HepG2 (cell line): ENCODE measurements around the gene LRPPRC. TPM values are rescaled to one million over a fixed set of nuclear protein-coding genes. Genes with fewer than 3 reads are reported as not detected.
A peak's percentile ranks its signal among the peaks of the same experiment; 100 is the strongest.

Source experiments
- FOXA3 ChIP-seq: IDR thresholded peaks from 2 replicates; pipeline ENCODE4 v1.6.1; 2016; ENCODE audit warnings: missing genetic modification reagents, missing compliant biosample characterization
- GABPB1 ChIP-seq: IDR thresholded peaks from 2 replicates; pipeline ENCODE4 v1.6.1; 2016; ENCODE audit warnings: mild to moderate bottlenecking, missing genetic modification reagents, moderate library complexity, missing compliant biosample characterization
- MAF1 ChIP-seq: sonication (generic); formaldehyde crosslinking; IDR thresholded peaks from 2 replicates; pipeline ENCODE4 v1.5.0; 2020; ENCODE audit warnings: missing genetic modification reagents, borderline replicate concordance
- MIER2 ChIP-seq: IDR thresholded peaks from 2 replicates; pipeline ENCODE4 v1.6.1; 2016; ENCODE audit warnings: missing biosample characterization, missing genetic modification reagents
- REPIN1 ChIP-seq: sonication (generic); formaldehyde crosslinking; IDR thresholded peaks from 2 replicates; pipeline ENCODE4 v1.8.0; 2022; ENCODE audit warnings: missing genetic modification reagents, low read depth, mild to moderate bottlenecking, borderline replicate concordance
- SOX5 ChIP-seq: IDR thresholded peaks from 2 replicates; pipeline ENCODE4 v1.6.1; 2016; ENCODE audit warnings: borderline replicate concordance
- TP53 ChIP-seq: sonication (generic); formaldehyde crosslinking; conservative IDR thresholded peaks from 2 replicates; pipeline ENCODE4 v1.4.0; 2020; ENCODE audit warnings: missing genetic modification reagents
- ZNF230 ChIP-seq: sonication (generic); formaldehyde crosslinking; IDR thresholded peaks from 2 replicates; pipeline ENCODE4 v1.4.0; 2020; ENCODE audit warnings: mild to moderate bottlenecking, missing genetic modification reagents
- ZNF547 ChIP-seq: sonication (generic); formaldehyde crosslinking; IDR thresholded peaks from 2 replicates; pipeline ENCODE4 v1.5.1; 2020; ENCODE audit warnings: mild to moderate bottlenecking, missing genetic modification reagents
- ZNF552 ChIP-seq: sonication (generic); formaldehyde crosslinking; IDR thresholded peaks from 2 replicates; pipeline ENCODE4 v1.9.0; 2022; ENCODE audit warnings: missing genetic modification reagents, mild to moderate bottlenecking, borderline replicate concordance
- ZNF749 ChIP-seq: sonication (generic); formaldehyde crosslinking; IDR thresholded peaks from 2 replicates; pipeline ENCODE4 v1.8.0; 2022; ENCODE audit warnings: mild to moderate bottlenecking, missing genetic modification reagents, moderate library complexity, borderline replicate concordance
- ZNF850 ChIP-seq: sonication (generic); formaldehyde crosslinking; conservative IDR thresholded peaks from 2 replicates; pipeline ENCODE4 v1.9.0; 2021; ENCODE audit warnings: mild to moderate bottlenecking, missing genetic modification reagents
- ZNF879 ChIP-seq: sonication (generic); formaldehyde crosslinking; IDR thresholded peaks from 2 replicates; pipeline ENCODE4 v1.8.1; 2023; ENCODE audit warnings: missing genetic modification reagents
- polyA plus RNA-seq, 8 experiments: library from polyadenylated mRNA; depleted of rRNA in 3 of 8; stranded (reverse) in 7 of 8; unstranded in 1 of 8; fragments of >200 nt; fragmentation: Illumina TruSeq in 4 of 8; extraction: Trizol in 4 of 8; gene quantifications; 2 replicates each; pipeline versions ENCODE4 v1.2.1 to v1.2.3, GENCODE V29; 2011 to 2016; ENCODE audit warnings: low read depth in 4 of 8, missing spikeins in 1 of 8, mixed read lengths in 1 of 8; ENCODE audit not compliant: insufficient read depth in 1 of 8
- total RNA-seq, 5 experiments: library from RNA; depleted of rRNA; stranded (reverse); fragments of >200 nt; fragmentation: Illumina TruSeq; extraction: Trizol; gene quantifications; 2 replicates each; pipeline ENCODE4 v1.2.3, GENCODE V29; 2016; ENCODE audit warnings: low read depth in 1 of 5
- TF ChIP-seq, protein P1 (sequence below): sonication (generic); formaldehyde crosslinking; conservative IDR thresholded peaks from 2 replicates; pipeline ENCODE4 v1.8.1; 2023; ENCODE audit warnings: missing genetic modification reagents
- TF ChIP-seq, protein P2 (sequence below): sonication (generic); formaldehyde crosslinking; IDR thresholded peaks from 2 replicates; pipeline ENCODE4 v1.9.0; 2022; ENCODE audit warnings: low read depth, missing genetic modification reagents
- TF ChIP-seq, protein P3 (sequence below): sonication (generic); formaldehyde crosslinking; IDR thresholded peaks from 2 replicates; pipeline ENCODE4 v1.8.1; 2023; ENCODE audit warnings: missing genetic modification reagents, mild to moderate bottlenecking, borderline replicate concordance
- TF ChIP-seq, protein P4 (sequence below): sonication (generic); formaldehyde crosslinking; IDR thresholded peaks from 2 replicates; pipeline ENCODE4; 2020; ENCODE audit warnings: missing genetic modification reagents, mild to moderate bottlenecking, borderline replicate concordance
- TF ChIP-seq, protein P5 (sequence below): sonication (generic); formaldehyde crosslinking; IDR thresholded peaks from 2 replicates; pipeline ENCODE4 v1.5.1; 2020; ENCODE audit warnings: mild to moderate bottlenecking, missing genetic modification reagents

The LRPPRC gene
- total and polyA plus RNA-seq, 2 of the 13 experiments (the other 11 are each of a cell fraction or from before 2014, with no cell fraction given): 117 to 167 TPM

DNA sequence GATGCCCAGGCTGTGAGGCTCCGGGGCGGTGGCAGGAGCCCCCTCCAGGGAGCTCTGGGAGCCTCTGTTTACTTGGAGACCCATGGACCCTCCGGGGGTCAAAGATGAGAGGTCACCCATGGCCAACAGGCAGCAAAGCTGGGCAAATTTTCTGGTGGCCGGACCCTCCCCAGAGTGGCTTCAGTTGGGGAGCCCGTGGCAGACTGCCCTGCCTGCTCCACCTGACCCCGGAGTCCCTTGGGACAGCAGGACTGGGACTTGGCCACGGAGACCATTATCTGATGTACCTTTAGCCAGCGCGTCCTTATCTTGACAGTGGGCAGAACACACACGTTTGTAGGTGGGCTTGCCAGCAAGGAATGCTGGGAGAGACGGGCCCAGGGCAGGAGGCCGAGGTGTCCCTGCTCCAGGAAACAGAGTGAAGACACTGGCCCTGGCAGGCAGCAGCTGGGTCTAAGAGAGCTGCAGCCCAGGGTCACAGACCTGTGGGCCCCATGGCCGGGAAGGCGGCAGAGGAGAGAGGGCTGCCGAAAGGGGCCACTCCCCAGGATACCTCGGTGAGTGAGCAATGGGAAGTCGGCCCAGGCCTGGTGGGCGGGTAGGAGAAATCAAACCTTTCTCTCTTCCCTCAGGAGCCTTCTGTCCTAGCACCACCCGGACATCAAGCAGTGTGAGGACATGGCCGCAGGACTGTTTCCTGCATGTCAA is 157.1 kb downstream of the LRPPRC start, which contains the start of the genes ABCG5 and ABCG8 (continued):
- TF ChIP-seq, protein P1, sequence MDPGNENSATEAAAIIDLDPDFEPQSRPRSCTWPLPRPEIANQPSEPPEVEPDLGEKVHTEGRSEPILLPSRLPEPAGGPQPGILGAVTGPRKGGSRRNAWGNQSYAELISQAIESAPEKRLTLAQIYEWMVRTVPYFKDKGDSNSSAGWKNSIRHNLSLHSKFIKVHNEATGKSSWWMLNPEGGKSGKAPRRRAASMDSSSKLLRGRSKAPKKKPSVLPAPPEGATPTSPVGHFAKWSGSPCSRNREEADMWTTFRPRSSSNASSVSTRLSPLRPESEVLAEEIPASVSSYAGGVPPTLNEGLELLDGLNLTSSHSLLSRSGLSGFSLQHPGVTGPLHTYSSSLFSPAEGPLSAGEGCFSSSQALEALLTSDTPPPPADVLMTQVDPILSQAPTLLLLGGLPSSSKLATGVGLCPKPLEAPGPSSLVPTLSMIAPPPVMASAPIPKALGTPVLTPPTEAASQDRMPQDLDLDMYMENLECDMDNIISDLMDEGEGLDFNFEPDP (CRISPR knock-in tag): no peak
- TF ChIP-seq SOX5 (CRISPR knock-in tag): no peak
- TF ChIP-seq, protein P2, sequence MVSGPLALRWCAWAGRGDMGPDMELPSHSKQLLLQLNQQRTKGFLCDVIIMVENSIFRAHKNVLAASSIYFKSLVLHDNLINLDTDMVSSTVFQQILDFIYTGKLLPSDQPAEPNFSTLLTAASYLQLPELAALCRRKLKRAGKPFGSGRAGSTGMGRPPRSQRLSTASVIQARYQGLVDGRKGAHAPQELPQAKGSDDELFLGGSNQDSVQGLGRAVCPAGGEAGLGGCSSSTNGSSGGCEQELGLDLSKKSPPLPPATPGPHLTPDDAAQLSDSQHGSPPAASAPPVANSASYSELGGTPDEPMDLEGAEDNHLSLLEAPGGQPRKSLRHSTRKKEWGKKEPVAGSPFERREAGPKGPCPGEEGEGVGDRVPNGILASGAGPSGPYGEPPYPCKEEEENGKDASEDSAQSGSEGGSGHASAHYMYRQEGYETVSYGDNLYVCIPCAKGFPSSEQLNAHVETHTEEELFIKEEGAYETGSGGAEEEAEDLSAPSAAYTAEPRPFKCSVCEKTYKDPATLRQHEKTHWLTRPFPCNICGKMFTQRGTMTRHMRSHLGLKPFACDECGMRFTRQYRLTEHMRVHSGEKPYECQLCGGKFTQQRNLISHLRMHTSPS (CRISPR knock-in tag): peak; percentile 17
- peak; percentile 59; the same call in 1 of the 2 replicates for TF ChIP-seq ZNF547
- TF ChIP-seq, protein P3, sequence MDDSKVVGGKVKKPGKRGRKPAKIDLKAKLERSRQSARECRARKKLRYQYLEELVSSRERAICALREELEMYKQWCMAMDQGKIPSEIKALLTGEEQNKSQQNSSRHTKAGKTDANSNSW (CRISPR knock-in tag): no peak
- TF ChIP-seq, protein P4, sequence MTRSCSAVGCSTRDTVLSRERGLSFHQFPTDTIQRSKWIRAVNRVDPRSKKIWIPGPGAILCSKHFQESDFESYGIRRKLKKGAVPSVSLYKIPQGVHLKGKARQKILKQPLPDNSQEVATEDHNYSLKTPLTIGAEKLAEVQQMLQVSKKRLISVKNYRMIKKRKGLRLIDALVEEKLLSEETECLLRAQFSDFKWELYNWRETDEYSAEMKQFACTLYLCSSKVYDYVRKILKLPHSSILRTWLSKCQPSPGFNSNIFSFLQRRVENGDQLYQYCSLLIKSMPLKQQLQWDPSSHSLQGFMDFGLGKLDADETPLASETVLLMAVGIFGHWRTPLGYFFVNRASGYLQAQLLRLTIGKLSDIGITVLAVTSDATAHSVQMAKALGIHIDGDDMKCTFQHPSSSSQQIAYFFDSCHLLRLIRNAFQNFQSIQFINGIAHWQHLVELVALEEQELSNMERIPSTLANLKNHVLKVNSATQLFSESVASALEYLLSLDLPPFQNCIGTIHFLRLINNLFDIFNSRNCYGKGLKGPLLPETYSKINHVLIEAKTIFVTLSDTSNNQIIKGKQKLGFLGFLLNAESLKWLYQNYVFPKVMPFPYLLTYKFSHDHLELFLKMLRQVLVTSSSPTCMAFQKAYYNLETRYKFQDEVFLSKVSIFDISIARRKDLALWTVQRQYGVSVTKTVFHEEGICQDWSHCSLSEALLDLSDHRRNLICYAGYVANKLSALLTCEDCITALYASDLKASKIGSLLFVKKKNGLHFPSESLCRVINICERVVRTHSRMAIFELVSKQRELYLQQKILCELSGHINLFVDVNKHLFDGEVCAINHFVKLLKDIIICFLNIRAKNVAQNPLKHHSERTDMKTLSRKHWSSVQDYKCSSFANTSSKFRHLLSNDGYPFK: peak; percentile 64
- peak; percentile 92 for TF ChIP-seq GABPB1 (CRISPR knock-in tag)
- TF ChIP-seq, protein P5, sequence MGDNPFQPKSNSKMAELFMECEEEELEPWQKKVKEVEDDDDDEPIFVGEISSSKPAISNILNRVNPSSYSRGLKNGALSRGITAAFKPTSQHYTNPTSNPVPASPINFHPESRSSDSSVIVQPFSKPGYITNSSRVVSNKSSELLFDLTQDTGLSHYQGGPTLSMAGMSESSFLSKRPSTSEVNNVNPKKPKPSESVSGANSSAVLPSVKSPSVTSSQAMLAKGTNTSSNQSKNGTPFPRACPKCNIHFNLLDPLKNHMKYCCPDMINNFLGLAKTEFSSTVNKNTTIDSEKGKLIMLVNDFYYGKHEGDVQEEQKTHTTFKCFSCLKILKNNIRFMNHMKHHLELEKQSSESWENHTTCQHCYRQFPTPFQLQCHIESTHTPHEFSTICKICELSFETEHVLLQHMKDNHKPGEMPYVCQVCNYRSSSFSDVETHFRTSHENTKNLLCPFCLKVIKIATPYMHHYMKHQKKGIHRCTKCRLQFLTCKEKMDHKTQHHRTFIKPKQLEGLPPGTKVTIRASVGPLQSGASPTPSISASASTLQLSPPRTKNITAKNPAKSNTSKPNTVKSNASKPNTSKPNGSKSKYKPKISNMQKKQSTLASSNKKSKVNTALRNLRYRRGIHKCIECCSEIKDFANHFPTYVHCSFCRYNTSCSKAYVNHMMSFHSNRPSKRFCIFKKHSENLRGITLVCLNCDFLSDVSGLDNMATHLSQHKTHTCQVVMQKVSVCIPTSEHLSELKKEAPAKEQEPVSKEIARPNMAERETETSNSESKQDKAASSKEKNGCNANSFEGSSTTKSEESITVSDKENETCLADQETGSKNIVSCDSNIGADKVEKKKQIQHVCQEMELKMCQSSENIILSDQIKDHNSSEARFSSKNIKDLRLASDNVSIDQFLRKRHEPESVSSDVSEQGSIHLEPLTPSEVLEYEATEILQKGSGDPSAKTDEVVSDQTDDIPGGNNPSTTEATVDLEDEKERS (CRISPR knock-in tag): no peak
- TF ChIP-seq ZNF879: peak; percentile 90
- TF ChIP-seq ZNF552 (CRISPR knock-in tag): peak; percentile 37; the same call in 1 of the 2 replicates
- TF ChIP-seq MIER2: no peak
- 0 out of 2 replicates have a peak, but pooled peaks have one; percentile 16 for TF ChIP-seq ZNF749 (CRISPR knock-in tag)
- TF ChIP-seq TP53 (CRISPR knock-in tag): 0 out of 2 replicates have a peak, but pooled peaks have one; percentile 44
- TF ChIP-seq FOXA3: no peak
- 0 out of 2 replicates have a peak, but pooled peaks have one; percentile 10 for TF ChIP-seq MAF1 (CRISPR knock-in tag)
- TF ChIP-seq REPIN1 (CRISPR knock-in tag): peak; percentile 27; the same call in 1 of the 2 replicates
- TF ChIP-seq ZNF230 (CRISPR knock-in tag): no peak; the same call in 1 of the 2 replicates
- TF ChIP-seq ZNF850 (CRISPR knock-in tag): no peak
